ENCODE measurements around the gene TNIK.
"Not testable (repeated sequence)": the region's sequence is repeated elsewhere in the genome, so short reads cannot be mapped to it uniquely, and the experiment has no call there.

TNIK gene

DNA sequence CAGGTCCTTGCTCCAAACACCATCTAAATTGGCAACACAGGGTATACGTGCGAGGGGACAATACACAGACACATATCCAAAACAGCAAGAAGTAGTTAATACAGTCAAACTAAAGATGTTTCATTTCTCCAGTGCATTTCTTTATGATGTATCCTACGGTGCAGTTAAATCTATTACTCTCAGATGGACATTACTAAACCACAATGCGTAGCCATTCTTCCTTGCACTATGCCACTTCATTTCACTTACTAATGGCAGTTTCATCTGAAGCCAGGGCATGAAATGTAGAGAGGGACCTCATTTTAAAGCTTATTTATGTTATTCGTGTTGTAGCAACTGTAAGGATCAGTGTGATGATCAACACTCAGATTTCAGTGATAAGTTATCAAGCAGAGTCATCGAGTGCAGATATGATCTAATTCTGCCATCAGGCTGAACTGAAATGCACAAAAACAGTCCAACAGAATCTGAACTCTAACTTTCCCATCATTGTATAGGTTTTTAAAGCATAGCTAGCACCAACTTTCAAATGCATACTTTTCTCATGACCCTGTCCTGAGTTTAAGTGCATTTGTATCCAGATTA, 14.5 kb downstream of the TNIK start:
- no peak for DNase-seq

GRCh38 chr3:171444001-171444690, 16.1 kb downstream of the TNIK start:
- no peak for DNase-seq

DNA sequence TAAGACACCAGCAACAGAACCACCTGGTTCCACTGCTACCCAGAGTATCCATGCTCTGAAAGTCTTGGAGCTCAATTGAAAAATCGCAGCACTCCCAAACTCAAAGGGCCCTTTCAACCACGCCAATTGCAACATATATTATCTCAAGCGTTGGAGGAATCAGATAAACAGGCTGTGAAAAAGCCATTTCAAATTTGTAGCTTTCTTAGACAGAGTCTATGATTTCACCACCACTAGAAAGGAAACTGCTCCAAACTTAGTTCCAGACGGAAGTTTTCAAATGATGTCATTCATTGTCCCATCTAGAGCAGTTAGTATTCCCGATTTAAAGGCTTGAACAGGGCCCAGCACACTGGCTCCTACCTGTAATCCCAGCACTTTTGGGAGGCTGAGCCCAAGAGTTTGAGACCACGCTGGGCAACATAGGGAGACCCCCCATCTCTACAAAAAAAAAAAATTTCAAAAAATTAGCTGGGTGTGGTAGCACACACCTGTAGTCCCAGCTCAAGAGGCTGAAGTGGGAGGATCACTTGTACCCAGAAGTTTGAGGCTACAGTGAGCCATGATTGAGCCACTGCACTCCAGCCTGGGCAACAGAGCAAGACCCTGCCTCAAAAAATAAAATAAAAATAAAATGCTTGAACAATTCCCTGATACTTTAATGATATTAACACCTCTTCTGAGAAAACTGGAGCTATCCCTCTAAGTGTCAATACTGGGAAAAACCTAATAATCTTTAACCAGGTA, 16.8 kb downstream of the TNIK start:
- DNase-seq = no peak

DNA sequence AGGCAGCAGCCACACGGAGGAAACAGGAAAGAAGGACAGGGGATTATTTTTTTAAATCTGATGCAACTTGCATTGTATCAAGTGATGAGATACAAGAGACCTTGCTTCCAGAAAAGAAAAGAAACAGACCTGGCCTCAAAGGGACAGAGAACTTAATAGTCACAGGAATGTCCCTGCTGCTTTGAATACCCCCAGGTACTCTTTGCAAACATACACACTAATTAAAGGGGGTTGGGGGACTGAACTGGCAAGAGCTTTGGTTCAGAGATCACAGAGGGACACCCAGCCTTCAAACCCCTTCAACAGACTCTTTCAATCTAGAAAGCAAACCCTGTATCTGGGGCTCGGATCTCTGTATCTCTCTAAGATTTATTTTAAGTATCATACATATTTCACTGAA, 18.0 kb downstream of the TNIK start:
- no peak for DNase-seq

- no peak for DNase-seq
Observed at GRCh38 chr3:171441381-171441780, 18.8 kb downstream of the TNIK start.

DNA sequence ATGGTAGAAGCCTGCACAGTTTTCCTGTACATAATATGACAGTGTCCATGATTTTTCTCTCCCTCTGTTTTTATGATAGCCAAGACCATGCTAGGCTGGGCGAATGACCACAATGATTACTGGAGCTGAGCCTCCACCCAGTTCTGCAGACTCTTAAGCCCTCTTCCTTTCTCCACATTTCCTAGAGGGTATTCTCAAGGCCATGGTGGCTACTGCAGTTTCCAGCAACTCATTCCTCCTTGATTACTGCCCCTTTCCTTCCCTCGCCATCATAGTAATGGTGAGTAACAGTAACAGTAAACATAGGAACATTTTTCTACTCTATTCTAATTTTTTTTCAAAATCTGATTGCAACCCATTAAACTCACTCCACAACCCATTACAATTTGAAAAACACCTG, 20.2 kb downstream of the TNIK start:
- no peak for DNase-seq

- DNase-seq = no peak
Observed at GRCh38 chr3:171437115-171437756, 23.0 kb downstream of the TNIK start.

DNA sequence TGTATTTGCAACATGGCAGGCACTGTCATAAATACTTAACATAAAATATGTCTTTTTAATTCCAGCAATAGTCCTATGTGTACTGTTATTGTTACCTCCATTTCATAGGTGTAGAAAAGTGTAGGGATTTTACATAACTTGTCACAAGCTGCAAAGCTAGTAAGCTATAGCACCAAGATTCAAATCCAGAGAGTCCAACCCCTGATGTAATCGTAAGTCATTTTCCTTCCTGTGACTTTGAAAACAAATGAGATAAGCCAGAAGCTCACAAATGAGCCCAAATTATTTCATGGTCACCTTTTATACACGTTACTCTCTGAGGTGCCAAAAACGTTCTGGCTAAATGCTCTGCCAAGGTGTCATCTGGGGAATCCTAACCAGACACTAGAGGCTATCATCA, 23.8 kb downstream of the TNIK start:
- DNase-seq = no peak

DNA sequence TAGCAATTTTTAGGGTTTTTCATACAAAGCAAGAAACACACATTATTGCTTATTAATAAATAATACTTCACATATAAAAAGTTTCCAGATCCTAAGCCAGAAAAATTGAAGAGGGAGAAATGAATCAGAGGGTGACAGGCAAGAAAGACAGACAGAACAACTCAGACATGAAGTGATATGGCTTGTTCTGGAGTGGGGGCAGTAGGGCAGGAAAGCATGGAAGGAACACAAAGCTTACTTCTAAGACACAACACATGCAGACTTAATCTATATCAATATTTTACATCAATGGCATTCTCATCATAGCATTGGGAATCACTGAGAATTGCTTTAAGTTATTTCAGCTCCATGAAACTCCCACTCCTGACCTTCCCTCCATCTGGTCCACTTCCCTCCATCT, 24.4 kb downstream of the TNIK start:
- DNase-seq = no peak

DNA sequence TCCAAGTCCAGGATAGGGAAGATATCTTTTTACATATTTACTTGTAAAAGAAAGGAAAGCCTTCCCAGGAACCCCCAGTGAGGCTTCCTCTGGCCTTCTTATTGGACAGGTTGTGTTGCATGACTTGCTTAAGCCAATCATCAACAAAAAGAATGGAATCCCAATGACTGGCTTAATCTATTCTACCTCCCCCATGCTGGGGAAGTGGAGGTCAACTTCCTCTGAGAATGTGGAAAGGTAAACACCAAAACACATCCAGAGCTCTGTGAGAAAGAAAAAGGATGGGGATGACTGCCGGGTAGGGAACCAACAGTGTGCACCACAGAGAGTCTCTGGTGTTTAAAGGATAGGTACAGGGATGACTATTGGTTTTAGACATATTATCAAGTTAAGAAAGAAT, 25.1 kb downstream of the TNIK start:
- no peak for DNase-seq

- DNase-seq = no peak
Observed at GRCh38 chr3:171432548-171432947, 27.7 kb downstream of the TNIK start.

- no peak for DNase-seq
Observed at GRCh38 chr3:171431550-171431949, 28.7 kb downstream of the TNIK start.

DNA sequence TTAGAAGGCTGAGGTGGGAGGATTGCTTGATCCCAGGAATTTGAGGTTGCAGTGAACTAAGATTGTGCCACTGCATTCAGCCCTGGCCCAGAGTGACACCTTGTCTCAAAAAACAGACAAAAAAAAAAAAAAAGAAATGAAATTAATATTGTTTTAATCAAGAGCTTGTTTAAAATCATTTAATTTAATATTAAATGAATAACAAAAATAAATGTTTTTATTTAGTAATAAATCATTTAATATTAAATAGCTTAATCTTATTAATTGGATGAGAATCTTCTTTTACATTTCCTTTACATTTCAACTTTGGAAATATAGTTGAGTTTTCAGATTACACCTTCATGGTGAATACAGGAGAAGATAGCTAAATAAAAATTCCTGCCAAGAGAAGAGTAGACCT, 29.7 kb downstream of the TNIK start:
- DNase-seq = no peak

- DNase-seq = no peak
Observed at GRCh38 chr3:171429635-171430034, 30.6 kb downstream of the TNIK start.

GRCh38 chr3:171428892-171429291, 31.3 kb downstream of the TNIK start:
- DNase-seq = no peak

DNA sequence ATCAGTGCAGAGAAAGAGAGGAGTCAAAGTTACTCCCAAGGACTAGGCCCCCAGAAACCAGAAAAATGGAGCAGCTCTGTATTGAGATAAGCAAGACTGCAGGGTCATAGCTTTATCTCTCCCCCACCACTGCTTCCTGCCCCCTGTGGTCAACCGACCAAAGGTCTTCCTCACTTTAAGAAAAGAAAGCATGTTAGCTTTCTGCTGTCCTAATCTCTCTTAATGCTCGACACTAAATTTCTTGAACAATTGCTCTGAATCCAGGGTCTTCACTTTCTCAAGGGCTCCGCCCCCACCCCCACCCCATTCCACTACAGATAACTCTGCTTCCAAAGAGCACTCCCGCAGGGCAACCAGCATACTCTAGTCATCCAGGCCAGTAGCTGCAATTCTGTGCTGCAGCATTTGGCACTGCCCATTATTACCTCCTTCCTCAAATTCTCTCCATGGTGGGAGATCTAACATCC, 31.9 kb downstream of the TNIK start:
- no peak for DNase-seq

GRCh38 chr3:171427771-171428320, 32.4 kb downstream of the TNIK start:
- DNase-seq = no peak

GRCh38 chr3:171424063-171424462, 36.1 kb downstream of the TNIK start:
- not testable (repeated sequence) for DNase-seq

GRCh38 chr3:171422855-171423254, 37.4 kb downstream of the TNIK start:
- DNase-seq = not testable (repeated sequence)

DNA sequence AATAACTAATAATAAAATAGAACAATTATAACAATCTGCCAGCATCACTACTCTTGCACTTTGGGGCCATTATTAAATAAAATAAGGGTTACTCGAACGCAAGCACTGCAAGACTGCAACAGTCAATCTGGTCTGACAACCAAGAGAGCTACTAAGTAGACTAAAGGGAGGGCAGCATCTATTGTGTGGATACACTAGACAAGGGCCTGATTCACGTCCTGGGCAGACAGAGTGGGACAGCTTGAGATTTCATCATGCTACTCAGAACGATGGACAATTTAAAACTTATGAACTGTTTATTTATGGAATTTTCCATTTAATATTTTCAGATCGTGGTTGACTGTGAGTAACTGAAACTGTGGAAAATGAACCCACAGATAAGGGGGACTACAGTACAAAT, 39.5 kb downstream of the TNIK start:
- DNase-seq = no peak

DNA sequence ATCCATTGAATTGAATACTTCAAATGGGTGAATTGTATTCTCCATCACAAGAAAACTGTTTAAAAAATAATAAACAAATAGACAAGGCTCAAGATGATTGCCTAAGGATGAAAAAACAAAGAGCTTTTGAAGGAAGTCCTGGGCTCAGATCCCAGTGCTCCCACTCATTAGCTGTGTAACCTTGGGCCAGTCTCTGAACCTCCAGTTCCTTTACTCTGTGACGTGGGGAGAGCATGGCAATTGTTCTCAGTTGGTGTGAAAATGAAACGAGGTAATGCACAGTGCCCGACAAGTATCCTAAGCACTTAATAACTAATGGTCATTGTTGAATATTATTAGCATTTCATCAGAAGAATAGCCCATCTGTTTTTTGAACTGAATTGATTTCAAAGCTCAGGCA, 40.7 kb downstream of the TNIK start:
- no peak for DNase-seq

GRCh38 chr3:171417813-171418212, 42.4 kb downstream of the TNIK start:
- no peak for DNase-seq

DNA sequence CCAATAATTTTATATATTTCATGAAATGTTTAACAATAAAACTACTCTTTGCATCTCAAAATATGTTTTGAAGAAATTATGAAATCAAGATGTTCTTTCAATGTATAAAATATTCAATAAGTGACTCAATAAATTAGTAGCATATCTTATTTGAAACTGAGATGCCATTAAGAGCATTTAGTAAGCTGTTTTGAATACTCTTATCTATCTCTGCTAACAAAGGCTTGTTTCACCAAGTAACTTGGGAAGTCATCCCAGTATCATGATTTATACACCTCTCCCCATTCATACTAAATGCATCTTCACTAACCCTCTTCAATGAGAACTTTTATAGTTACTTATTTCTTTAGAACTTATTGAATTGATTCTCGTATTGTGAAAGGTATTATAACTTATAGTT, 43.1 kb downstream of the TNIK start:
- DNase-seq = no peak

Data from T-helper 9 cell (primary cell).